ENCODE results near the gene CRTAP. TPM values are rescaled to one million over a fixed set of nuclear protein-coding genes. Genes with fewer than 3 reads are reported as not detected.

The CRTAP gene
- total RNA-seq, 1 experiment from 2014 or later, result 99.3 TPM

DNA sequence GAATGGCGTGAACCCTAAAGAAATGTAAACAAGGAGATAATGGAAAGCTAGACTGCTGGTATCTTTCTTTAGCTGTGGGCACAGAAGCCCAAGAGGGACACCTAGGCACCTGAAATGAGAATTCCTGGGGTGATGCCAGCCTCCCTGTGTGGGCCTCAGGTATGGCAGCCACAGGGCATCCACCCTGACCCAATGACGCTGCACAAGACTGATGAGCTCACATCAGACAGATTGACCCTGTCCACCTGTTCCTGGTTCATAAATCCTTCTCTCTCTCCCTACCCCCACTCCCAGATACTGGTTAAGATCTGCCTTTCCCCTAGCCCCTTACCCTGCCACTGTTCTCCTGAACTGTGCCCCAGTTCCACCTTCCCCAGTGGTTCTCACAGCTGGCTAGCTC, 18.4 kb upstream of the CRTAP start:
- DNase-seq (ENCODE audit: low read depth, low spot score) (no peak), ATAC-seq (no peak)
- intact Hi-C loops (cut with micrococcal nuclease; ENCODE audit: unreplicated experiment) (no loop called here), in situ Hi-C loops (cut with HindIII; ENCODE audit: low pct_unique_long_range_greater_than_20kb, low sequenced_read_pairs) (no loop called here)
- Histone ChIP-seq H3K9me3 (ENCODE audit: control insufficient read depth, insufficient read depth, low read depth, low read length) (no peaks in the 10 kb centered on the region), H3K36me3 (ENCODE audit: control insufficient read depth, insufficient read depth, low read length) (no peaks in the 10 kb centered on the region; the same call in 1 of the 2 replicates), H3K27ac (ENCODE audit: low read length) (peak overlapping the region; percentile 82; the same call in 1 of the 2 replicates), H3K27me3 (ENCODE audit: control insufficient read depth, insufficient read depth, low read length) (no peaks in the 10 kb centered on the region), H3K4me1 (ENCODE audit: control insufficient read depth, insufficient read depth, low read length) (peaks cover 3% of the 10 kb centered on the region; the same call in 1 of the 2 replicates), H3K4me3 (ENCODE audit: low read depth in 2 of 2, low read length in 2 of 2) (peak overlapping the region; percentile 88 to 89)
- BruUV-seq (replicated peaks), result no TSS peak
- CTCF ChIA-PET, result no interaction called here
- POLR2A ChIA-PET, result no interaction called here
- no peak for TF ChIP-seq TCF7L2 (IDR thresholded peaks at IDR 0.05; ENCODE audit: low read depth, low read length)
- TF ChIP-seq SIN3A (IDR thresholded peaks at IDR 0.05; ENCODE audit: borderline replicate concordance, insufficient read depth, low read depth, low read length), result no peak
- TF ChIP-seq, protein P1, sequence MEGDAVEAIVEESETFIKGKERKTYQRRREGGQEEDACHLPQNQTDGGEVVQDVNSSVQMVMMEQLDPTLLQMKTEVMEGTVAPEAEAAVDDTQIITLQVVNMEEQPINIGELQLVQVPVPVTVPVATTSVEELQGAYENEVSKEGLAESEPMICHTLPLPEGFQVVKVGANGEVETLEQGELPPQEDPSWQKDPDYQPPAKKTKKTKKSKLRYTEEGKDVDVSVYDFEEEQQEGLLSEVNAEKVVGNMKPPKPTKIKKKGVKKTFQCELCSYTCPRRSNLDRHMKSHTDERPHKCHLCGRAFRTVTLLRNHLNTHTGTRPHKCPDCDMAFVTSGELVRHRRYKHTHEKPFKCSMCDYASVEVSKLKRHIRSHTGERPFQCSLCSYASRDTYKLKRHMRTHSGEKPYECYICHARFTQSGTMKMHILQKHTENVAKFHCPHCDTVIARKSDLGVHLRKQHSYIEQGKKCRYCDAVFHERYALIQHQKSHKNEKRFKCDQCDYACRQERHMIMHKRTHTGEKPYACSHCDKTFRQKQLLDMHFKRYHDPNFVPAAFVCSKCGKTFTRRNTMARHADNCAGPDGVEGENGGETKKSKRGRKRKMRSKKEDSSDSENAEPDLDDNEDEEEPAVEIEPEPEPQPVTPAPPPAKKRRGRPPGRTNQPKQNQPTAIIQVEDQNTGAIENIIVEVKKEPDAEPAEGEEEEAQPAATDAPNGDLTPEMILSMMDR (IDR thresholded peaks at IDR 0.05), result no peak
- TF ChIP-seq, protein P2, sequence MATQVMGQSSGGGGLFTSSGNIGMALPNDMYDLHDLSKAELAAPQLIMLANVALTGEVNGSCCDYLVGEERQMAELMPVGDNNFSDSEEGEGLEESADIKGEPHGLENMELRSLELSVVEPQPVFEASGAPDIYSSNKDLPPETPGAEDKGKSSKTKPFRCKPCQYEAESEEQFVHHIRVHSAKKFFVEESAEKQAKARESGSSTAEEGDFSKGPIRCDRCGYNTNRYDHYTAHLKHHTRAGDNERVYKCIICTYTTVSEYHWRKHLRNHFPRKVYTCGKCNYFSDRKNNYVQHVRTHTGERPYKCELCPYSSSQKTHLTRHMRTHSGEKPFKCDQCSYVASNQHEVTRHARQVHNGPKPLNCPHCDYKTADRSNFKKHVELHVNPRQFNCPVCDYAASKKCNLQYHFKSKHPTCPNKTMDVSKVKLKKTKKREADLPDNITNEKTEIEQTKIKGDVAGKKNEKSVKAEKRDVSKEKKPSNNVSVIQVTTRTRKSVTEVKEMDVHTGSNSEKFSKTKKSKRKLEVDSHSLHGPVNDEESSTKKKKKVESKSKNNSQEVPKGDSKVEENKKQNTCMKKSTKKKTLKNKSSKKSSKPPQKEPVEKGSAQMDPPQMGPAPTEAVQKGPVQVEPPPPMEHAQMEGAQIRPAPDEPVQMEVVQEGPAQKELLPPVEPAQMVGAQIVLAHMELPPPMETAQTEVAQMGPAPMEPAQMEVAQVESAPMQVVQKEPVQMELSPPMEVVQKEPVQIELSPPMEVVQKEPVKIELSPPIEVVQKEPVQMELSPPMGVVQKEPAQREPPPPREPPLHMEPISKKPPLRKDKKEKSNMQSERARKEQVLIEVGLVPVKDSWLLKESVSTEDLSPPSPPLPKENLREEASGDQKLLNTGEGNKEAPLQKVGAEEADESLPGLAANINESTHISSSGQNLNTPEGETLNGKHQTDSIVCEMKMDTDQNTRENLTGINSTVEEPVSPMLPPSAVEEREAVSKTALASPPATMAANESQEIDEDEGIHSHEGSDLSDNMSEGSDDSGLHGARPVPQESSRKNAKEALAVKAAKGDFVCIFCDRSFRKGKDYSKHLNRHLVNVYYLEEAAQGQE (IDR thresholded peaks at IDR 0.05; ENCODE audit: insufficient read depth in 1 of 2, low read depth in 2 of 2, low read length in 1 of 2), result no peak
- TF ChIP-seq POLR2AphosphoS5 (IDR thresholded peaks at IDR 0.05; ENCODE audit: low read depth, low read length), result no peak

DNA sequence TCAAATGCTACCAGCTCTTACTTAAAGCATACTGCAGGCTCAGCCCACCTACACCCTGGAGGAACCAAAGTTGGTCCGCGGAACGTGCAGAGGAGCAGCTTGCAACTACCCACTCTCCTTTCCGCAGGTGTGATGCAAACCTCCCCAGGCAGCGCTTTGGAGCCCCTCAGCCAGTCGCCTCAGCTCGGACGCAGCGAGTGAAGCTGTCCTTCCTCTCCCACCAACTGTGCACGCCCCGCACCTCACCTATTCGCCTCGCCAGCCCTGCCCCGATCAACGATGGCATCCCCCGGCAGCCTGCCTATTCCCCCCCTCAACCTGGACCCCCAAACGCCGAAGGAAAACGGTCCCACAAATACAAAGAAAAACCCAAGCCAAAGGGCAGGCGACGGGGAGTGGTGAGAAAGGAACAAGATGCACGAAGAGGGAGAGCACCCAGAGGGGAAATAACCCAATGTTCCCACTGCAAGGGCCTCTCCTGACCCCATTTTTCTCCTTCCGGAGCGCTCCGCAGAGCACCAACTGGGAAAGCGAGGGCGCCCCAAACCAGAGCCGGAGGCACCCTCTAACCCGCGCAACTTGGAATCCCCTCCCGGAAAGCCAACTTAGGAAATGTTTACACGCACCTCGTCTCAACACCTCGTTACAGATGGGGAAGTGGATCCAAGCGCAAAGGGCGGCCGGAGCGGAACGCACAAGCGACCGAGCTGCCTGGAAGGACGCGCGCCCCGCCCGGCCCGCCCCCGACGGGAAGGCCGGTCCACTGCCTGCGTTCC, 17.5 kb upstream of the CRTAP start:
- TF ChIP-seq, protein P1 (IDR thresholded peaks at IDR 0.05), result no peak
- TF ChIP-seq SIN3A (IDR thresholded peaks at IDR 0.05; ENCODE audit: borderline replicate concordance, insufficient read depth, low read depth, low read length), result no peak
- no peak for TF ChIP-seq POLR2AphosphoS5 (IDR thresholded peaks at IDR 0.05; ENCODE audit: low read depth, low read length)
- no peak for TF ChIP-seq TCF7L2 (IDR thresholded peaks at IDR 0.05; ENCODE audit: low read depth, low read length)
- TF ChIP-seq, protein P2 (IDR thresholded peaks at IDR 0.05; ENCODE audit: insufficient read depth in 1 of 2, low read depth in 2 of 2, low read length in 1 of 2), result no peak
- POLR2A ChIA-PET, result no interaction called here
- intact Hi-C loops (cut with micrococcal nuclease; ENCODE audit: unreplicated experiment), result no loop called here
- BruUV-seq (replicated peaks), result no TSS peak
- ATAC-seq, result peak; percentile 79
- H3K4me3 ChIP-seq (ENCODE audit: low read depth in 2 of 2, low read length in 2 of 2), result peak overlapping the region; percentile 88 to 89
- in situ Hi-C loops (cut with HindIII; ENCODE audit: low pct_unique_long_range_greater_than_20kb, low sequenced_read_pairs), result no loop called here
- peak overlapping the region; percentile 82 for H3K27ac ChIP-seq (ENCODE audit: low read length)
- H3K4me1 ChIP-seq (ENCODE audit: control insufficient read depth, insufficient read depth, low read length), result peaks cover 3% of the 10 kb centered on the region; the same call in 1 of the 2 replicates
- no peak for DNase-seq (ENCODE audit: low read depth, low spot score)
- no peaks in the 10 kb centered on the region for H3K27me3 ChIP-seq (ENCODE audit: control insufficient read depth, insufficient read depth, low read length)
- no peaks in the 10 kb centered on the region for H3K9me3 ChIP-seq (ENCODE audit: control insufficient read depth, insufficient read depth, low read depth, low read length)
- CTCF ChIA-PET, result no interaction called here
- H3K36me3 ChIP-seq (ENCODE audit: control insufficient read depth, insufficient read depth, low read length), result no peaks in the 10 kb centered on the region; the same call in 1 of the 2 replicates
